Adrenal gland (tissue), 12 donors: ENCODE data around the gene KIF26B. TPM values are rescaled to one million over a fixed set of nuclear protein-coding genes. Genes with fewer than 3 reads are reported as not detected.

Experiments
- DNase-seq, 7 donors: peaks; one replicate each; pipeline ENCODE4 v3.0.0-alpha.2; 2019 to 2020
- H3K27ac ChIP-seq, 5 donors: fragments of 200-600 bp; sonication (generic) in 4 of 5; 1 replicate in 3 of 5; 2 replicates in 2 of 5; pipeline versions ENCODE4 v1.5.1 to v1.8.0; 2016 to 2020; ENCODE audit warnings: mild to moderate bottlenecking in 1 of 5
- H3K27me3 ChIP-seq: fragments of 200-600 bp; 2 replicates; pipeline ENCODE4 v1.8.0; 2021
- H3K36me3 ChIP-seq, 2 donors: fragments of 200-600 bp; replicated peaks in 1 of 2; 1 replicate in 1 of 2; 2 replicates in 1 of 2; pipeline versions ENCODE4 v1.5.1 to v1.8.0; 2018 to 2022
- H3K4me1 ChIP-seq, 2 donors: fragments of 200-600 bp; replicated peaks in 1 of 2; 1 replicate in 1 of 2; 2 replicates in 1 of 2; pipeline versions ENCODE4 v1.5.1 to v1.8.0; 2018 to 2021
- H3K4me3 ChIP-seq, 4 donors: fragments of 200-600 bp; sonication (generic) in 3 of 4; one replicate each; pipeline ENCODE4 v1.5.1; 2016 to 2018
- H3K9me3 ChIP-seq, 3 donors: fragments of 200-600 bp; sonication (generic) in 1 of 3; replicated peaks in 1 of 3; 1 replicate in 2 of 3; 2 replicates in 1 of 3; pipeline versions ENCODE4 v1.5.1 to v1.8.0; 2016 to 2021
- CTCF ChIP-seq, 6 experiments: fragments of 450-650 bp in 4 of 6; fragments of 200-600 bp in 2 of 6; sonication (generic) in 1 of 6; IDR thresholded peaks; 1 replicate in 5 of 6; 2 replicates in 1 of 6; pipeline versions ENCODE4 v1.5.1 to v1.8.0; 2016 to 2021; ENCODE audit warnings: antibody characterized with exemption in 6 of 6, mild to moderate bottlenecking in 2 of 6, moderate library complexity in 1 of 6
- POLR2A ChIP-seq, 2 donors: fragments of 450-650 bp; IDR thresholded peaks; one replicate each; pipeline ENCODE4 v1.6.1; 2017; ENCODE audit warnings: antibody characterized with exemption in 2 of 2, mild to moderate bottlenecking in 2 of 2, moderate library complexity in 1 of 2
- WGBS, 4 donors: extraction: QIAGEN DNeasy Blood & Tissue Kit in 2 of 4; methylation state at CpG; one replicate each; pipeline versions ENCODE4 v1.1.5 to v1.1.7; 2013 to 2017; 5-methylcytosine and 5-hydroxymethylcytosine counted together
- intact Hi-C, 2 donors: fragments of 100-400 bp; cut with DNase I; formaldehyde crosslinking; loops; one replicate each; pipeline versions ENCODE4 v1.14.1 to v1.15.0; 2022 to 2023
- polyA plus RNA-seq, 3 donors: library from polyadenylated mRNA; stranded (reverse); fragments of 200-250 nt in 2 of 3; fragments of 350-450 nt in 1 of 3; fragmentation: Illumina TruSeq in 1 of 3; extraction: RNeasy Lipid Tissue Mini Kit (QIAGEN cat#74804) in 1 of 3; gene quantifications; one replicate each; pipeline ENCODE4 v1.2.3, GENCODE V29; 2013 to 2014
- total RNA-seq, 9 donors: library from RNA; depleted of rRNA in 4 of 9; stranded (reverse); fragments of >200 nt in 4 of 9; fragments of 120-200 nt in 1 of 9; fragmentation: NEBNext Ultra II Directional in 1 of 9; extraction: Animal tissue kit (Norgen Biotek cat#: 25700) in 1 of 9; gene quantifications; one replicate each; pipeline versions ENCODE4 v1.1.0 to v1.2.4, GENCODE V29; 2013 to 2023
- donor health status: healthy with polysubstance abuse.
- donor health status: Bipolar disorder and iron deficiency.
- donor health status: DM: yes; HTN: yes; CAD: no.
- donor health status: DM: no; HTN: no; CAD: no.
- donor health status: DM: no; HTN: no; CAD: no.
- donor health status: DM: yes; HTN: yes; CAD: no.

Gene KIF26B
- total and polyA plus RNA-seq, 12 donors: 0.20 to 4.6 (median 2.6) TPM

GRCh38 chr1:245382981-245383380 is 228.2 kb downstream of the KIF26B start:
- H3K27me3 ChIP-seq: no peaks in the 10 kb centered on the region
- H3K4me1 ChIP-seq: no peaks in the 10 kb centered on the region
- 81 to 92% (median 89%) methylated on average over 9 of the region's 9 CpGs for WGBS, 4 donors
- no peak overlapping the region for H3K4me3 ChIP-seq
- intact Hi-C loops: no loop called here
- no peak for TF ChIP-seq POLR2A (IDR thresholded peaks at IDR 0.05)
- TF ChIP-seq CTCF (IDR thresholded peaks at IDR 0.05): no peak
- H3K36me3 ChIP-seq: no peaks in the 10 kb centered on the region
- H3K27ac ChIP-seq: no peak overlapping the region
- H3K9me3 ChIP-seq: no peaks in the 10 kb centered on the region
- no peak for DNase-seq

- no peak overlapping the region for H3K4me3 ChIP-seq
- DNase-seq: no peak
- H3K27me3 ChIP-seq: no peaks in the 10 kb centered on the region
- no peaks in the 10 kb centered on the region for H3K36me3 ChIP-seq
- H3K27ac ChIP-seq: no peak overlapping the region
- H3K9me3 ChIP-seq: no peaks in the 10 kb centered on the region
- no peaks in the 10 kb centered on the region for H3K4me1 ChIP-seq
- intact Hi-C loops: no loop called here
- WGBS, 4 donors: 78 to 83% (median 79%) methylated on average over 13 of the region's 13 CpGs
- TF ChIP-seq CTCF (IDR thresholded peaks at IDR 0.05) (no peak), POLR2A (IDR thresholded peaks at IDR 0.05) (no peak)
Observed at GRCh38 chr1:245383396-245384330, 228.9 kb downstream of the KIF26B start.

GRCh38 chr1:245386297-245386971 is 231.6 kb downstream of the KIF26B start:
- no peak for DNase-seq
- intact Hi-C loops: no loop called here
- 86 to 88% (median 87%) methylated on average over 11 of the region's 11 CpGs for WGBS, 4 donors
- Histone ChIP-seq H3K27ac (no peak overlapping the region), H3K4me1 (no peaks in the 10 kb centered on the region), H3K36me3 (no peaks in the 10 kb centered on the region), H3K27me3 (no peaks in the 10 kb centered on the region), H3K4me3 (no peak overlapping the region), H3K9me3 (no peaks in the 10 kb centered on the region)
- TF ChIP-seq CTCF (IDR thresholded peaks at IDR 0.05) (no peak), POLR2A (IDR thresholded peaks at IDR 0.05) (no peak)

DNA sequence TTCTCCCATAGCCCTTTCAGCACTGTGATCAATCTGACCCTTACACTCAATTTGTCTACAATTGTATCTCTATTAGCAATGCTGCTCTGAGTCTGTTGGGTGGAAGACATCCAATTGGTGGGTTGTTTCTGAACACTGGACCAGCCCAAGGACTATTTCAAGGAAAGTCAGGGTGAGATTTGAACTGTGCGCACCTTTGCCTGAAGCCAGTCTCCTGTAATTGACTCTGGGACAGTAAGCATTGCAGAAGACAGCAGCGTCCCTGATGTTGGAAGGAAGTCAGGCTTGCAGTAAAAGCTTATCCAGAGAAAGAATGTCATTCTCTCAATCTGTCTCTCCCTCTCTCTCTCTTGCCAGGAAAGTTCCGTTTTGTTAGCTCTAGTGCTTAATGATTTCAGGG is 233.9 kb downstream of the KIF26B start:
- intact Hi-C loops: no loop called here
- no peak for DNase-seq
- no peak for TF ChIP-seq CTCF (IDR thresholded peaks at IDR 0.05)
- TF ChIP-seq POLR2A (IDR thresholded peaks at IDR 0.05): no peak

More for the DNA sequence above, 233.9 kb downstream of the KIF26B start:
- Histone ChIP-seq H3K27ac (no peak overlapping the region), H3K36me3 (no peaks in the 10 kb centered on the region), H3K4me1 (no peaks in the 10 kb centered on the region), H3K9me3 (no peaks in the 10 kb centered on the region), H3K27me3 (no peaks in the 10 kb centered on the region), H3K4me3 (no peak overlapping the region)
- 73 to 82% (median 82%) methylated on average over 3 of the region's 3 CpGs for WGBS, 4 donors
